HEK293 (cell line): ENCODE results near the gene RAB40C.

ENCODE experiments used
- BCL11A ChIP-seq: fragments of 450-650 bp; formaldehyde crosslinking; IDR thresholded peaks from 2 replicates; pipeline ENCODE4 v1.5.1; 2016; ENCODE audit warnings: low read depth, missing biosample characterization, missing genetic modification characterization
- BCL11B ChIP-seq: fragments of 450-650 bp; formaldehyde crosslinking; IDR thresholded peaks from 2 replicates; pipeline ENCODE4 v1.5.1; 2016; ENCODE audit warnings: low read depth, missing biosample characterization, missing genetic modification characterization
- ELK4 ChIP-seq: IDR thresholded peaks from 2 replicates; pipeline ENCODE4 v1.6.1; 2011; ENCODE audit warnings: mild to moderate bottlenecking, low read depth, low read length, borderline replicate concordance
- GLIS1 ChIP-seq: fragments of 450-650 bp; formaldehyde crosslinking; IDR thresholded peaks from 2 replicates; pipeline ENCODE4 v1.5.1; 2016; ENCODE audit warnings: missing biosample characterization, missing genetic modification characterization
- HIC1 ChIP-seq: fragments of 450-650 bp; formaldehyde crosslinking; IDR thresholded peaks from 2 replicates; pipeline ENCODE4 v1.5.1; 2016; ENCODE audit warnings: missing biosample characterization, missing genetic modification characterization
- HOXA7 ChIP-seq: sonication (generic); formaldehyde crosslinking; IDR thresholded peaks from 2 replicates; pipeline ENCODE4 v1.8.1; 2022; ENCODE audit warnings: missing genetic modification reagents, borderline replicate concordance
- HOXC10 ChIP-seq: sonication (generic); formaldehyde crosslinking; IDR thresholded peaks from 2 replicates; pipeline ENCODE4 v1.8.1; 2023; ENCODE audit warnings: mild to moderate bottlenecking, missing genetic modification reagents
- KLF9 ChIP-seq: fragments of 450-650 bp; formaldehyde crosslinking; IDR thresholded peaks from 2 replicates; pipeline ENCODE4 v1.5.1; 2016; ENCODE audit warnings: missing biosample characterization, missing genetic modification characterization, low read depth
- SP2 ChIP-seq: fragments of 450-650 bp; formaldehyde crosslinking; IDR thresholded peaks from 2 replicates; pipeline ENCODE4 v1.5.1; 2016; ENCODE audit warnings: missing biosample characterization, missing genetic modification characterization
- SP7 ChIP-seq: fragments of 450-650 bp; formaldehyde crosslinking; IDR thresholded peaks from 2 replicates; pipeline ENCODE4 v1.5.1; 2016; ENCODE audit warnings: missing biosample characterization, missing genetic modification characterization
- ZBTB20 ChIP-seq: fragments of 450-650 bp; formaldehyde crosslinking; IDR thresholded peaks from 2 replicates; pipeline ENCODE4 v1.5.1; 2016; ENCODE audit warnings: missing biosample characterization, missing genetic modification characterization
- ZFHX2 ChIP-seq: fragments of 450-650 bp; formaldehyde crosslinking; conservative IDR thresholded peaks from 2 replicates; pipeline ENCODE4 v1.5.1; 2016; ENCODE audit warnings: missing biosample characterization, missing genetic modification characterization
- ZFP69B ChIP-seq: fragments of 450-650 bp; formaldehyde crosslinking; IDR thresholded peaks from 2 replicates; pipeline ENCODE4 v1.5.1; 2016; ENCODE audit warnings: missing biosample characterization, missing genetic modification characterization
- ZNF132 ChIP-seq: fragments of 450-650 bp; formaldehyde crosslinking; IDR thresholded peaks from 2 replicates; pipeline ENCODE4 v1.5.1; 2017; ENCODE audit warnings: missing biosample characterization, missing genetic modification characterization, borderline replicate concordance
- ZNF2 ChIP-seq: fragments of 450-650 bp; formaldehyde crosslinking; IDR thresholded peaks from 2 replicates; pipeline ENCODE4 v1.5.1; 2016; ENCODE audit warnings: missing biosample characterization, missing genetic modification characterization
- ZNF354C ChIP-seq: fragments of 450-650 bp; formaldehyde crosslinking; IDR thresholded peaks from 2 replicates; pipeline ENCODE4 v1.5.1; 2016; ENCODE audit warnings: missing biosample characterization, missing genetic modification characterization, low read depth, borderline replicate concordance
- ZNF404 ChIP-seq: fragments of 450-650 bp; formaldehyde crosslinking; IDR thresholded peaks from 2 replicates; pipeline ENCODE4 v1.5.1; 2017; ENCODE audit warnings: missing biosample characterization, missing genetic modification characterization
- ZNF416 ChIP-seq: fragments of 450-650 bp; formaldehyde crosslinking; IDR thresholded peaks from 2 replicates; pipeline ENCODE4 v1.5.1; 2016; ENCODE audit warnings: missing biosample characterization, missing genetic modification characterization
- ZNF423 ChIP-seq: fragments of 450-650 bp; formaldehyde crosslinking; IDR thresholded peaks from 2 replicates; pipeline ENCODE4 v1.5.1; 2016; ENCODE audit warnings: missing biosample characterization, missing genetic modification characterization
- ZNF521 ChIP-seq: fragments of 450-650 bp; formaldehyde crosslinking; IDR thresholded peaks from 2 replicates; pipeline ENCODE4 v1.5.1; 2017; ENCODE audit warnings: missing biosample characterization, mild to moderate bottlenecking, missing genetic modification characterization
- ZNF585B ChIP-seq: fragments of 450-650 bp; formaldehyde crosslinking; IDR thresholded peaks from 2 replicates; pipeline ENCODE4 v1.5.1; 2016; ENCODE audit warnings: missing biosample characterization, missing genetic modification characterization
- ZNF600 ChIP-seq: fragments of 450-650 bp; formaldehyde crosslinking; IDR thresholded peaks from 2 replicates; pipeline ENCODE4 v1.5.1; 2016; ENCODE audit warnings: missing biosample characterization, missing genetic modification characterization
- ZNF623 ChIP-seq: fragments of 450-650 bp; formaldehyde crosslinking; IDR thresholded peaks from 2 replicates; pipeline ENCODE4 v1.5.1; 2016; ENCODE audit warnings: missing biosample characterization, missing genetic modification characterization
- ZNF692 ChIP-seq: fragments of 450-650 bp; formaldehyde crosslinking; IDR thresholded peaks from 2 replicates; pipeline ENCODE4 v1.5.1; 2016; ENCODE audit warnings: missing biosample characterization, missing genetic modification characterization
- ZNF707 ChIP-seq: fragments of 450-650 bp; formaldehyde crosslinking; IDR thresholded peaks from 2 replicates; pipeline ENCODE4 v1.5.1; 2016; ENCODE audit warnings: missing biosample characterization, missing genetic modification characterization
- ZNF843 ChIP-seq: fragments of 450-650 bp; formaldehyde crosslinking; IDR thresholded peaks from 2 replicates; pipeline ENCODE4 v1.5.1; 2016; ENCODE audit warnings: missing biosample characterization, missing genetic modification characterization
- TF ChIP-seq, protein P1 (sequence below): fragments of 450-650 bp; formaldehyde crosslinking; IDR thresholded peaks from 2 replicates; pipeline ENCODE4 v1.5.1; 2016; ENCODE audit warnings: missing biosample characterization, missing genetic modification characterization
- TF ChIP-seq, protein P2 (sequence below): fragments of 450-650 bp; formaldehyde crosslinking; IDR thresholded peaks from 2 replicates; pipeline ENCODE4 v1.5.1; 2016; ENCODE audit warnings: missing biosample characterization, missing genetic modification characterization
- TF ChIP-seq, protein P3 (sequence below): fragments of 450-650 bp; formaldehyde crosslinking; optimal IDR thresholded peaks from 2 replicates; pipeline ENCODE3; 2016; ENCODE audit warnings: missing biosample characterization, mild to moderate bottlenecking, missing genetic modification characterization
- TF ChIP-seq, protein P4 (sequence below): fragments of 450-650 bp; formaldehyde crosslinking; IDR thresholded peaks from 2 replicates; pipeline ENCODE4 v1.5.1; 2016; ENCODE audit warnings: missing biosample characterization, missing genetic modification characterization

RAB40C gene

GRCh38 chr16:583815-584591, 5.9 kb upstream of the RAB40C start (continued):
- TF ChIP-seq ZNF707 (tag by site-specific recombination) = no peak
- peak; percentile 61; the same call in 1 of the 2 replicates for TF ChIP-seq ZNF2 (tag by site-specific recombination)
- peak; percentile 92 for TF ChIP-seq GLIS1 (tag by site-specific recombination)
- peak; percentile 77; the same call in 1 of the 2 replicates for TF ChIP-seq ZNF423 (tag by site-specific recombination)
- no peak for TF ChIP-seq KLF9
- peak; percentile 86 for TF ChIP-seq HIC1 (tag by site-specific recombination)
- TF ChIP-seq ZNF843 (tag by site-specific recombination) = no peak
- TF ChIP-seq HOXA7 (CRISPR knock-in tag) = no peak
- TF ChIP-seq, protein P1, sequence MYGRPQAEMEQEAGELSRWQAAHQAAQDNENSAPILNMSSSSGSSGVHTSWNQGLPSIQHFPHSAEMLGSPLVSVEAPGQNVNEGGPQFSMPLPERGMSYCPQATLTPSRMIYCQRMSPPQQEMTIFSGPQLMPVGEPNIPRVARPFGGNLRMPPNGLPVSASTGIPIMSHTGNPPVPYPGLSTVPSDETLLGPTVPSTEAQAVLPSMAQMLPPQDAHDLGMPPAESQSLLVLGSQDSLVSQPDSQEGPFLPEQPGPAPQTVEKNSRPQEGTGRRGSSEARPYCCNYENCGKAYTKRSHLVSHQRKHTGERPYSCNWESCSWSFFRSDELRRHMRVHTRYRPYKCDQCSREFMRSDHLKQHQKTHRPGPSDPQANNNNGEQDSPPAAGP (tag by site-specific recombination) = 0 out of 2 replicates have a peak, but pooled peaks have one; percentile 36
- TF ChIP-seq, protein P2, sequence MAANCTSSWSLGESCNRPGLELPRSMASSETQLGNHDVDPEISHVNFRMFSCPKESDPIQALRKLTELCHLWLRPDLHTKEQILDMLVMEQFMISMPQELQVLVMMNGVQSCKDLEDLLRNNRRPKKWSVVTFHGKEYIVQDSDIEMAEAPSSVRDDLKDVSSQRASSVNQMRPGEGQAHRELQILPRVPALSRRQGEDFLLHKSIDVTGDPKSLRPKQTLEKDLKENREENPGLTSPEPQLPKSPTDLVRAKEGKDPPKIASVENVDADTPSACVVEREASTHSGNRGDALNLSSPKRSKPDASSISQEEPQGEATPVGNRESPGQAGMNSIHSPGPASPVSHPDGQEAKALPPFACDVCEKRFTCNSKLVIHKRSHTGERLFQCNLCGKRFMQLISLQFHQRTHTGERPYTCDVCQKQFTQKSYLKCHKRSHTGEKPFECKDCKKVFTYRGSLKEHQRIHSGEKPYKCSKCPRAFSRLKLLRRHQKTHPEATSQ (tag by site-specific recombination) = no peak
- peak; percentile 98 for TF ChIP-seq ZNF600 (tag by site-specific recombination)
- peak; percentile 95 for TF ChIP-seq ZNF692 (tag by site-specific recombination)
- peak; percentile 63 for TF ChIP-seq SP7 (tag by site-specific recombination)
- TF ChIP-seq SP2 = peak; percentile 28; the same call in 1 of the 2 replicates
- TF ChIP-seq ZNF521 (tag by site-specific recombination) = no peak
- no peak for TF ChIP-seq BCL11A
- no peak for TF ChIP-seq ZNF623 (tag by site-specific recombination)
- TF ChIP-seq, protein P3, sequence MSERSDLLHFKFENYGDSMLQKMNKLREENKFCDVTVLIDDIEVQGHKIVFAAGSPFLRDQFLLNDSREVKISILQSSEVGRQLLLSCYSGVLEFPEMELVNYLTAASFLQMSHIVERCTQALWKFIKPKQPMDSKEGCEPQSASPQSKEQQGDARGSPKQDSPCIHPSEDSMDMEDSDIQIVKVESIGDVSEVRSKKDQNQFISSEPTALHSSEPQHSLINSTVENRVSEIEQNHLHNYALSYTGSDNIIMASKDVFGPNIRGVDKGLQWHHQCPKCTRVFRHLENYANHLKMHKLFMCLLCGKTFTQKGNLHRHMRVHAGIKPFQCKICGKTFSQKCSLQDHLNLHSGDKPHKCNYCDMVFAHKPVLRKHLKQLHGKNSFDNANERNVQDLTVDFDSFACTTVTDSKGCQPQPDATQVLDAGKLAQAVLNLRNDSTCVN (tag by site-specific recombination) = peak; percentile 22
- TF ChIP-seq ZFHX2 (tag by site-specific recombination) = peak; percentile 49; the same call in 1 of the 2 replicates
- TF ChIP-seq, protein P4, sequence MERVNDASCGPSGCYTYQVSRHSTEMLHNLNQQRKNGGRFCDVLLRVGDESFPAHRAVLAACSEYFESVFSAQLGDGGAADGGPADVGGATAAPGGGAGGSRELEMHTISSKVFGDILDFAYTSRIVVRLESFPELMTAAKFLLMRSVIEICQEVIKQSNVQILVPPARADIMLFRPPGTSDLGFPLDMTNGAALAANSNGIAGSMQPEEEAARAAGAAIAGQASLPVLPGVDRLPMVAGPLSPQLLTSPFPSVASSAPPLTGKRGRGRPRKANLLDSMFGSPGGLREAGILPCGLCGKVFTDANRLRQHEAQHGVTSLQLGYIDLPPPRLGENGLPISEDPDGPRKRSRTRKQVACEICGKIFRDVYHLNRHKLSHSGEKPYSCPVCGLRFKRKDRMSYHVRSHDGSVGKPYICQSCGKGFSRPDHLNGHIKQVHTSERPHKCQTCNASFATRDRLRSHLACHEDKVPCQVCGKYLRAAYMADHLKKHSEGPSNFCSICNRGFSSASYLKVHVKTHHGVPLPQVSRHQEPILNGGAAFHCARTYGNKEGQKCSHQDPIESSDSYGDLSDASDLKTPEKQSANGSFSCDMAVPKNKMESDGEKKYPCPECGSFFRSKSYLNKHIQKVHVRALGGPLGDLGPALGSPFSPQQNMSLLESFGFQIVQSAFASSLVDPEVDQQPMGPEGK (tag by site-specific recombination) = peak; percentile 83
- no peak for TF ChIP-seq ZNF585B (tag by site-specific recombination)
- TF ChIP-seq ELK4 = no peak
- no peak for TF ChIP-seq ZNF132 (tag by site-specific recombination)
- no peak for TF ChIP-seq ZNF404 (tag by site-specific recombination)
- peak; percentile 98 for TF ChIP-seq ZFP69B (tag by site-specific recombination)
- peak; percentile 77 for TF ChIP-seq ZBTB20
- TF ChIP-seq ZNF354C = no peak
- TF ChIP-seq ZNF416 = no peak
- no peak for TF ChIP-seq HOXC10 (CRISPR knock-in tag)
- TF ChIP-seq BCL11B (tag by site-specific recombination) = 0 out of 2 replicates have a peak, but pooled peaks have one; percentile 12
